A673 (cell line): ENCODE data around the gene COL16A1. TPM values are rescaled to one million over a fixed set of nuclear protein-coding genes. Genes with fewer than 3 reads are reported as not detected.

Experiments used
- BruUV-seq: library from RNA; stranded (reverse); fragments of 400-500 nt; replicated peaks from 2 replicates; lab custom pipeline; 2021; lab: Mats Ljungman, UMichigan
- CTCF ChIA-PET: fragments of 300-600 bp; sonication (Branson Sonifier 250); formaldehyde crosslinking; loops from one replicate; lab custom pipeline; 2022; ENCODE audit warnings: antibody characterized with exemption; lab: Charles Lee
- POLR2A ChIA-PET: fragments of 300-600 bp; sonication (Branson Sonifier 250); formaldehyde crosslinking; loops from one replicate; lab custom pipeline; 2022; ENCODE audit warnings: antibody characterized with exemption; ENCODE audit not compliant: low non-redundant PET; lab: Charles Lee
- DNase-seq: peaks from one replicate; pipeline ENCODE4 v3.0.0-alpha.2; 2015; ENCODE audit warnings: low spot score
- H3K27ac ChIP-seq: fragments of 200-600 bp; sonication (generic); 2 replicates; pipeline ENCODE4 v1.5.1; 2016; ENCODE audit warnings: mixed run types, low read depth, mild to moderate bottlenecking, mixed read lengths, antibody characterized with exemption, low read length; ENCODE audit not compliant: poor library complexity, severe bottlenecking
- H3K27me3 ChIP-seq: fragments of 200-600 bp; sonication (generic); replicated peaks from 2 replicates; pipeline ENCODE4 v1.6.1; 2017; ENCODE audit warnings: mixed run types, low read depth, mild to moderate bottlenecking, mixed read lengths, antibody characterized with exemption, low read length; ENCODE audit not compliant: insufficient read depth, poor library complexity
- H3K36me3 ChIP-seq: fragments of 200-600 bp; sonication (generic); 2 replicates; pipeline ENCODE4 v1.6.1; 2016; ENCODE audit warnings: mixed run types, mild to moderate bottlenecking, mixed read lengths, antibody characterized with exemption, low read length; ENCODE audit not compliant: insufficient read depth, poor library complexity, severe bottlenecking
- H3K4me1 ChIP-seq: fragments of 200-600 bp; sonication (generic); 2 replicates; pipeline ENCODE4 v1.6.1; 2017; ENCODE audit warnings: mixed run types, mild to moderate bottlenecking, mixed read lengths, antibody characterized with exemption, low read length; ENCODE audit not compliant: insufficient read depth, poor library complexity, severe bottlenecking
- H3K4me3 ChIP-seq: fragments of 200-600 bp; sonication (generic); 2 replicates; pipeline ENCODE4 v1.5.1; 2016; ENCODE audit warnings: low read depth, mixed run types, mild to moderate bottlenecking, mixed read lengths, low read length; ENCODE audit not compliant: poor library complexity, severe bottlenecking
- H3K9me3 ChIP-seq: fragments of 200-600 bp; sonication (generic); 2 replicates; pipeline ENCODE4 v1.6.1; 2016; ENCODE audit warnings: mixed run types, low read depth, mild to moderate bottlenecking, mixed read lengths, antibody characterized with exemption, low read length; ENCODE audit not compliant: poor library complexity, severe bottlenecking
- CTCF ChIP-seq: fragments of 300-800, 200-600 bp; sonication (generic); conservative IDR thresholded peaks from 2 replicates; pipeline ENCODE4 v1.5.1; 2017; ENCODE audit warnings: low read depth, mild to moderate bottlenecking, antibody characterized with exemption, low read length, moderate library complexity, mixed read lengths
- EZH2 ChIP-seq: fragments of 200-600 bp; sonication (generic); IDR thresholded peaks from 2 replicates; pipeline ENCODE4 v1.6.1; 2017; ENCODE audit warnings: borderline replicate concordance, low read depth, mild to moderate bottlenecking, mixed read lengths, antibody characterized with exemption, low read length; ENCODE audit not compliant: poor library complexity, severe bottlenecking
- intact Hi-C: fragments of 100-400 bp; cut with micrococcal nuclease; formaldehyde crosslinking; loops from one replicate; pipeline ENCODE4 v1.10.0; 2022; ENCODE audit not compliant: unreplicated experiment
- total RNA-seq: library from RNA; stranded (reverse); gene quantifications from 2 replicates; pipeline ENCODE4 v1.2.3, GENCODE V29; 2021

The COL16A1 gene
- total RNA-seq, 1 experiment from 2014 or later = 26.6 TPM

- no peak for DNase-seq
- intact Hi-C loops = no loop called here
- CTCF ChIA-PET = no interaction called here
- POLR2A ChIA-PET = no interaction called here
- no peaks in the 10 kb centered on the region for H3K9me3 ChIP-seq
- H3K27me3 ChIP-seq = no peaks in the 10 kb centered on the region
- H3K36me3 ChIP-seq = no peaks in the 10 kb centered on the region
- BruUV-seq = no TSS peak
- no peaks in the 10 kb centered on the region for H3K4me1 ChIP-seq
- no peak for TF ChIP-seq CTCF
- no peak overlapping the region for H3K4me3 ChIP-seq
- H3K27ac ChIP-seq = no peak overlapping the region
Observed at GRCh38 chr1:31693231-31693630, 10.6 kb downstream of the COL16A1 start.

- Histone ChIP-seq H3K9me3 (no peaks in the 10 kb centered on the region), H3K27me3 (no peaks in the 10 kb centered on the region), H3K4me3 (no peak overlapping the region), H3K27ac (no peak overlapping the region), H3K36me3 (no peaks in the 10 kb centered on the region), H3K4me1 (no peaks in the 10 kb centered on the region)
- TF ChIP-seq CTCF (no peak), EZH2 (no peak)
- DNase-seq = no peak
- POLR2A ChIA-PET = no interaction called here
- no TSS peak for BruUV-seq
- CTCF ChIA-PET = no interaction called here
- intact Hi-C loops = no loop called here
Observed at GRCh38 chr1:31691951-31692350, 11.9 kb downstream of the COL16A1 start.

GRCh38 chr1:31691446-31691845 is 12.4 kb downstream of the COL16A1 start:
- H3K27ac ChIP-seq = no peak overlapping the region
- H3K27me3 ChIP-seq = no peaks in the 10 kb centered on the region
- CTCF ChIA-PET = no interaction called here
- no TSS peak for BruUV-seq
- TF ChIP-seq CTCF = no peak
- TF ChIP-seq EZH2 = no peak
- intact Hi-C loops = no loop called here
- POLR2A ChIA-PET = no interaction called here
- no peaks in the 10 kb centered on the region for H3K36me3 ChIP-seq
- no peaks in the 10 kb centered on the region for H3K4me1 ChIP-seq
- H3K4me3 ChIP-seq = no peak overlapping the region
- DNase-seq = no peak
- no peaks in the 10 kb centered on the region for H3K9me3 ChIP-seq
